H9 (cell line): ENCODE results near the gene C13orf46. TPM values are rescaled to one million over a fixed set of nuclear protein-coding genes. Genes with fewer than 3 reads are reported as not detected.
A peak's percentile ranks its signal among the peaks of the same experiment; 100 is the strongest.

Source experiments
- DNase-seq: peaks from one replicate; pipeline ENCODE4 v3.0.0-alpha.2; 2017
- H2AFZ ChIP-seq: one replicate; pipeline ENCODE4 v1.6.1; 2013; ENCODE audit warnings: mild to moderate bottlenecking, low read length, control low read depth, moderate library complexity
- H2AK5ac ChIP-seq: 2 replicates; pipeline ENCODE4 v1.6.1; 2013; ENCODE audit warnings: low read length, control low read depth, mixed read lengths; ENCODE audit not compliant: insufficient read length
- H2BK120ac ChIP-seq: one replicate; pipeline ENCODE4 v1.6.1; 2013; ENCODE audit warnings: low read depth, mild to moderate bottlenecking, low read length, control low read depth, inconsistent platforms; ENCODE audit not compliant: poor library complexity, severe bottlenecking
- H2BK12ac ChIP-seq: 2 replicates; pipeline ENCODE4 v1.6.1; 2013; ENCODE audit warnings: low read length, control low read depth, mixed read lengths, low read depth; ENCODE audit not compliant: insufficient read length
- H2BK15ac ChIP-seq: 2 replicates; pipeline ENCODE4 v1.6.1; 2013; ENCODE audit warnings: low read depth, low read length, control low read depth
- H2BK20ac ChIP-seq: one replicate; pipeline ENCODE4 v1.6.1; 2013; ENCODE audit warnings: low read depth, mild to moderate bottlenecking, low read length, control low read depth, inconsistent platforms; ENCODE audit not compliant: poor library complexity, severe bottlenecking
- H2BK5ac ChIP-seq: 2 replicates; pipeline ENCODE4 v1.6.1; 2013; ENCODE audit warnings: low read length, control low read depth, mixed read lengths; ENCODE audit not compliant: insufficient read length
- H3K14ac ChIP-seq: 2 replicates; pipeline ENCODE4 v1.6.1; 2013; ENCODE audit warnings: low read length, control low read depth; ENCODE audit not compliant: insufficient read depth
- H3K18ac ChIP-seq: 2 replicates; pipeline ENCODE4 v1.6.1; 2013; ENCODE audit warnings: low read depth, mild to moderate bottlenecking, mixed read lengths, low read length, control low read depth; ENCODE audit not compliant: insufficient read length
- H3K23ac ChIP-seq: 2 replicates; pipeline ENCODE4 v1.6.1; 2013; ENCODE audit warnings: low read length, control low read depth, mixed read lengths, low read depth; ENCODE audit not compliant: insufficient read length
- H3K23me2 ChIP-seq: 2 replicates; pipeline ENCODE4 v1.6.1; 2013; ENCODE audit warnings: low read depth, mild to moderate bottlenecking, mixed read lengths, low read length, control low read depth; ENCODE audit not compliant: insufficient read length, poor library complexity, severe bottlenecking
- H3K27ac ChIP-seq: 2 replicates; pipeline ENCODE4 v1.5.1; 2013; ENCODE audit warnings: low read length, control low read depth, mixed read lengths, low read depth; ENCODE audit not compliant: insufficient read length
- H3K27me3 ChIP-seq: 2 replicates; pipeline ENCODE4 v1.6.1; 2013; ENCODE audit warnings: low read length, control low read depth, inconsistent platforms; ENCODE audit not compliant: insufficient read depth
- H3K4ac ChIP-seq: 2 replicates; pipeline ENCODE4 v1.6.1; 2013; ENCODE audit warnings: low read depth, mild to moderate bottlenecking, control low read depth, inconsistent platforms, low read length, moderate library complexity
- H3K4me1 ChIP-seq: 2 replicates; pipeline ENCODE4 v1.6.1; 2013; ENCODE audit warnings: low read length, control low read depth, inconsistent platforms; ENCODE audit not compliant: insufficient read depth
- H3K4me2 ChIP-seq: 2 replicates; pipeline ENCODE4 v1.6.1; 2013; ENCODE audit warnings: low read length, control low read depth, mixed read lengths; ENCODE audit not compliant: insufficient read length, insufficient read depth
- H3K56ac ChIP-seq: 2 replicates; pipeline ENCODE4 v1.6.1; 2013; ENCODE audit warnings: low read depth, mild to moderate bottlenecking, mixed read lengths, low read length, control low read depth; ENCODE audit not compliant: insufficient read length
- H3K79me1 ChIP-seq: 2 replicates; pipeline ENCODE4 v1.6.1; 2013; ENCODE audit warnings: low read depth, mild to moderate bottlenecking, moderate library complexity, low read length, control low read depth, inconsistent platforms; ENCODE audit not compliant: insufficient read depth, poor library complexity, severe bottlenecking
- H3K79me2 ChIP-seq: 2 replicates; pipeline ENCODE4 v1.6.1; 2013; ENCODE audit warnings: low read length, control low read depth, inconsistent platforms; ENCODE audit not compliant: insufficient read depth
- H3K9ac ChIP-seq: 2 replicates; pipeline ENCODE4 v1.6.1; 2013; ENCODE audit warnings: low read length, control low read depth, mixed read lengths; ENCODE audit not compliant: insufficient read length; ENCODE audit errors: extremely low read depth
- H3K9me3 ChIP-seq: one replicate; pipeline ENCODE4 v1.6.1; 2013; ENCODE audit warnings: low read depth, low read length, inconsistent platforms; ENCODE audit not compliant: control insufficient read depth
- H3T11ph ChIP-seq: one replicate; pipeline ENCODE4 v1.6.1; 2013; ENCODE audit warnings: mild to moderate bottlenecking, low read length, control low read depth, inconsistent platforms
- H4K20me1 ChIP-seq: one replicate; pipeline ENCODE4 v1.6.1; 2013; ENCODE audit not compliant: control insufficient read depth, insufficient read length, insufficient read depth
- H4K5ac ChIP-seq: 2 replicates; pipeline ENCODE4 v1.6.1; 2013; ENCODE audit warnings: low read depth, mild to moderate bottlenecking, mixed read lengths, low read length, control low read depth; ENCODE audit not compliant: insufficient read length
- H4K8ac ChIP-seq: replicated peaks from 2 replicates; pipeline ENCODE4 v1.6.1; 2013; ENCODE audit warnings: low read length, control low read depth, mixed read lengths, low read depth; ENCODE audit not compliant: insufficient read length
- H4K91ac ChIP-seq: 2 replicates; pipeline ENCODE4 v1.6.1; 2013; ENCODE audit warnings: low read depth, mild to moderate bottlenecking, moderate library complexity, mixed read lengths, low read length, control low read depth; ENCODE audit not compliant: insufficient read length
- H3K27ac Mint-ChIP-seq, 3 experiments: 2 replicates in 2 of 3; 3 replicates in 1 of 3; pipeline ENCODE4 v1.8.0; 2020 to 2021; ENCODE audit warnings: mixed read lengths in 3 of 3, mild to moderate bottlenecking in 1 of 3, moderate library complexity in 1 of 3
- H3K27me3 Mint-ChIP-seq: 2 replicates; pipeline ENCODE4 v1.8.0; 2021; ENCODE audit warnings: low read depth, mild to moderate bottlenecking, moderate library complexity, mixed read lengths
- H3K36me3 Mint-ChIP-seq, 3 experiments: 2 replicates in 2 of 3; 3 replicates in 1 of 3; pipeline ENCODE4 v1.8.0; 2020 to 2021; ENCODE audit warnings: low read depth in 3 of 3, mixed read lengths in 3 of 3; ENCODE audit not compliant: insufficient read depth in 1 of 3
- H3K4me1 Mint-ChIP-seq, 2 experiments: 2 replicates each; pipeline ENCODE4 v1.8.0; 2020; ENCODE audit warnings: mixed read lengths in 2 of 2
- H3K4me3 Mint-ChIP-seq, 2 experiments: 2 replicates in 1 of 2; 3 replicates in 1 of 2; pipeline ENCODE4 v1.8.0; 2020 to 2021; ENCODE audit warnings: mild to moderate bottlenecking in 2 of 2, mixed read lengths in 2 of 2, moderate library complexity in 1 of 2
- H3K9me3 Mint-ChIP-seq, 2 experiments: 2 replicates in 1 of 2; 3 replicates in 1 of 2; pipeline ENCODE4 v1.8.0; 2020; ENCODE audit warnings: mild to moderate bottlenecking in 2 of 2, mixed read lengths in 2 of 2, moderate library complexity in 1 of 2
- CTCF ChIP-seq: fragments of 200-600 bp; sonication (generic); conservative IDR thresholded peaks from 3 replicates; pipeline ENCODE4 v1.8.0; 2021; ENCODE audit warnings: antibody characterized with exemption, mild to moderate bottlenecking
- WGBS: extraction: QIAGEN DNeasy Blood & Tissue Kit; methylation state at CpG from one replicate; pipeline ENCODE4 v1.1.7; 2013; ENCODE audit warnings: missing lambda C conversion rate, low lambda C conversion rate, mixed read lengths; ENCODE audit not compliant: insufficient read length; ENCODE audit errors: extremely low coverage; 5-methylcytosine and 5-hydroxymethylcytosine counted together
- total RNA-seq: library from RNA; stranded (reverse); gene quantifications from 2 replicates; pipeline ENCODE4 v1.2.1, GENCODE V29; 2021

The C13orf46 gene
- total RNA-seq, 1 experiment from 2014 or later: 0.55 TPM

- peak overlapping the region in 1 of 3 experiments; percentile 40; a peak in 1 of 7 replicates for H3K27ac Mint-ChIP-seq
- Histone ChIP-seq H3T11ph (no peak overlapping the region), H4K20me1 (no peaks in the 10 kb centered on the region), H3K9me3 (no peaks in the 10 kb centered on the region), H3K23me2 (no peaks in the 10 kb centered on the region), H3K79me2 (no peaks in the 10 kb centered on the region), H3K9ac (no peak overlapping the region), H3K4me2 (no peak overlapping the region), H3K79me1 (no peaks in the 10 kb centered on the region), H2BK15ac (no peak overlapping the region), H3K27ac (no peak overlapping the region), H3K4me1 (no peaks in the 10 kb centered on the region), H2AK5ac (no peak overlapping the region), H3K14ac (no peak overlapping the region; the same call in 1 of the 2 replicates), H2BK120ac (no peak overlapping the region), H3K4ac (no peak overlapping the region), H4K8ac (no peak overlapping the region), H2BK12ac (no peak overlapping the region), H2BK5ac (no peak overlapping the region), H2AFZ (no peak overlapping the region), H3K18ac (no peak overlapping the region), H4K91ac (no peak overlapping the region), H3K27me3 (no peaks in the 10 kb centered on the region), H4K5ac (no peak overlapping the region), H3K23ac (no peak overlapping the region), H3K56ac (no peak overlapping the region), H2BK20ac (no peak overlapping the region)
- no peak for TF ChIP-seq CTCF
- DNase-seq: no peak
- H3K4me1 Mint-ChIP-seq: no peaks in the 10 kb centered on the region
- no peak overlapping the region for H3K4me3 Mint-ChIP-seq
- H3K36me3 Mint-ChIP-seq: peaks cover 13 to 27% (median 17%) of the 10 kb centered on the region in 3 experiments
- no peaks in the 10 kb centered on the region for H3K27me3 Mint-ChIP-seq
- WGBS: no CpG with 5 or more reads among the region's 23 CpGs
- peaks cover 4 to 5% of the 10 kb centered on the region in 2 experiments; a peak in 4 of 5 replicates for H3K9me3 Mint-ChIP-seq
Observed at GRCh38 chr13:113995051-113995601, 21.2 kb upstream of the C13orf46 start.
